ENCODE measurements around the gene CNTN1.

DNA sequence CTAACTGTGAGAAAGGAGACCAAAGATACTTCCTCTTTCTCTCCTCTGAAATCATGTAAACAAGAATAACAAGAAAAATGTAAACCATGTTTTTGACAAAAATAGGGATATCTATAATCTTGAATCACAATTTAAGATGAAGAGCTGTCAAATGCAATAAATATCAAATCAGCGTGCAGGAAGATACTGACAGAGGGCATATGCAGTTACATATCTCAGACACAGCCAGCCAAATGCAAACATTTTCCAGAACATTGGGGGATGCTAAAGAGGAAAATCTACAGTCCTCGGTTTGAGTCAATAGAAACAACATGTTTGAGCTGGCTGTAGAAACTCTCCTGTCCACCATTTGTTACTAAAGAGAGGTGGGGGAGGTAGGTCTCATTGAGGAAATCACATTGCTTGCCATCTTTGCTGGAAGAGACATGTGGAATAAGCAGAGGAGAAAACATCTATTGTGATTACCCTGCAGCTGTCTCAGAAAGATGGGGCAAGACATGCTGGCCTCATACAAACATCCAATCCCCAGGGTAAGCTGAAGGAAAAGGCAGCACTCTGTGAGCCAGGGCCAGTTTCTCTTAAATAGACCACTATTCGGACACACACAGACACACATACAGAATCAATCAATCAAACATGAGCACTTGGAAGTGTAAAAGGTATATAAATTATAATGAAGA, 43.5 kb downstream of the CNTN1 start:
- no peak for TF ChIP-seq POLR2AphosphoS5 (IDR thresholded peaks at IDR 0.05; ENCODE audit: low read depth, low read length)
- TF ChIP-seq SPI1 (IDR thresholded peaks at IDR 0.05; ENCODE audit: low read depth, low read length): no peak
- no peak for TF ChIP-seq POLR2A (IDR thresholded peaks at IDR 0.05; ENCODE audit: low read depth, low read length)
- TF ChIP-seq TAF1 (IDR thresholded peaks at IDR 0.05; ENCODE audit: low read depth, low read length): no peak
- TF ChIP-seq POU2F2 (IDR thresholded peaks at IDR 0.05; ENCODE audit: low read depth, low read length): no peak

Measured in GM12891 (cell line).